Activated gamma-delta T cell (primary cell): Measurements from ENCODE around the gene PLA2G10.
"Not testable (repeated sequence)": the region's sequence is repeated elsewhere in the genome, so short reads cannot be mapped to it uniquely, and the experiment has no call there.

Experiments
- DNase-seq: peaks from one replicate; lab custom pipeline; 2025; lab: John Stamatoyannopoulos, UW

PLA2G10 gene

GRCh38 chr16:14667347-14668266 lies 26.5 kb downstream of the PLA2G10 start:
- DNase-seq, result no peak

GRCh38 chr16:14658063-14658462 lies 36.0 kb downstream of the PLA2G10 start:
- DNase-seq, result no peak

GRCh38 chr16:14652726-14653125 lies 41.4 kb downstream of the PLA2G10 start:
- DNase-seq, result no peak

GRCh38 chr16:14650629-14651028 lies 43.5 kb downstream of the PLA2G10 start:
- DNase-seq, result no peak

GRCh38 chr16:14649816-14650215 lies 44.3 kb downstream of the PLA2G10 start:
- no peak for DNase-seq

- no peak for DNase-seq
Measured at GRCh38 chr16:14641926-14642325, 52.2 kb downstream of the PLA2G10 start.

- no peak for DNase-seq
Measured at GRCh38 chr16:14641206-14641605, 52.9 kb downstream of the PLA2G10 start.

- DNase-seq, result no peak
Measured at GRCh38 chr16:14640538-14640937, 53.6 kb downstream of the PLA2G10 start.

- not testable (repeated sequence) for DNase-seq
Measured at GRCh38 chr16:14636951-14637240, 57.2 kb downstream of the PLA2G10 start.

GRCh38 chr16:14636179-14636950 lies 57.7 kb downstream of the PLA2G10 start:
- DNase-seq, result not testable (repeated sequence)

GRCh38 chr16:14635395-14636165 lies 58.5 kb downstream of the PLA2G10 start:
- no peak for DNase-seq

- DNase-seq, result no peak
Measured at GRCh38 chr16:14634389-14634725, 59.8 kb downstream of the PLA2G10 start.

- peak; percentile 97 for DNase-seq
Measured at GRCh38 chr16:14632693-14633569, 61.2 kb downstream of the PLA2G10 start, which contains the start of gene BFAR. Gene BFAR (plus strand): TSS chr16:14632951. CDS start chr16:14644347, 11,396 bp downstream.

- not testable (repeated sequence) for DNase-seq
Measured at GRCh38 chr16:14630620-14631330, 63.3 kb downstream of the PLA2G10 start.

- DNase-seq, result peak; percentile 92
Measured at GRCh38 chr16:14629919-14630619, 64.0 kb downstream of the PLA2G10 start, which contains the start of gene PARN. Gene PARN (minus strand): TSS chr16:14630260. CDS start chr16:14630125, 135 bp downstream.

GRCh38 chr16:14629612-14629918 lies 64.5 kb downstream of the PLA2G10 start:
- no peak for DNase-seq

- DNase-seq, result no peak
Measured at GRCh38 chr16:14628806-14629611, 65.1 kb downstream of the PLA2G10 start.

GRCh38 chr16:14627078-14627477 lies 67.0 kb downstream of the PLA2G10 start:
- DNase-seq, result no peak
